ENCODE results near the gene IRX6. TPM values are rescaled to one million over a fixed set of nuclear protein-coding genes. Genes with fewer than 3 reads are reported as not detected.

IRX6 gene
- total RNA-seq, 2 experiments from 2014 or later = not detected

- Mint-ChIP-seq H3K27me3 (peaks cover 2% of the 10 kb centered on the region), H3K4me3 (no peak overlapping the region), H3K4me1 (no peaks in the 10 kb centered on the region), H3K9me3 (peaks cover 2% of the 10 kb centered on the region), H3K36me3 (no peaks in the 10 kb centered on the region), H3K27ac (no peak overlapping the region)
- POLR2A ChIA-PET = no interaction called here
- DNase-seq = no peak
- no peak for ATAC-seq (ENCODE audit: low read depth)
These were observed 29.9 kb upstream of the IRX6 start for GRCh38 chr16:55294129-55294528.

- no peak overlapping the region for H3K27ac Mint-ChIP-seq
- H3K27me3 Mint-ChIP-seq = peaks cover 2% of the 10 kb centered on the region
- H3K4me1 Mint-ChIP-seq = no peaks in the 10 kb centered on the region
- DNase-seq (no peak), ATAC-seq (ENCODE audit: low read depth) (no peak)
- peaks cover 2% of the 10 kb centered on the region for H3K9me3 Mint-ChIP-seq
- POLR2A ChIA-PET = no interaction called here
- no peak overlapping the region for H3K4me3 Mint-ChIP-seq
- no peaks in the 10 kb centered on the region for H3K36me3 Mint-ChIP-seq
These were observed 29.1 kb upstream of the IRX6 start for GRCh38 chr16:55294931-55295342.

GRCh38 chr16:55297062-55297909 is 26.7 kb upstream of the IRX6 start:
- no peaks in the 10 kb centered on the region for H3K36me3 Mint-ChIP-seq
- POLR2A ChIA-PET = no interaction called here

GRCh38 chr16:55297910-55298479 is 26.0 kb upstream of the IRX6 start:
- Mint-ChIP-seq H3K36me3 (no peaks in the 10 kb centered on the region), H3K4me1 (no peaks in the 10 kb centered on the region), H3K4me3 (no peak overlapping the region), H3K27ac (no peak overlapping the region), H3K27me3 (no peaks in the 10 kb centered on the region), H3K9me3 (no peaks in the 10 kb centered on the region)
- ATAC-seq (ENCODE audit: low read depth) = no peak
- no peak for DNase-seq
- POLR2A ChIA-PET = no interaction called here

More at GRCh38 chr16:55297062-55297909, 26.7 kb upstream of the IRX6 start:
- Mint-ChIP-seq H3K4me3 (no peak overlapping the region), H3K4me1 (no peaks in the 10 kb centered on the region), H3K27ac (no peak overlapping the region), H3K27me3 (no peaks in the 10 kb centered on the region), H3K9me3 (no peaks in the 10 kb centered on the region)
- ATAC-seq (ENCODE audit: low read depth) (no peak), DNase-seq (no peak)

- H3K27me3 Mint-ChIP-seq = no peaks in the 10 kb centered on the region
- no peak for DNase-seq
- no peak for ATAC-seq (ENCODE audit: low read depth)
- POLR2A ChIA-PET = no interaction called here
- H3K27ac Mint-ChIP-seq = no peak overlapping the region
- no peak overlapping the region for H3K4me3 Mint-ChIP-seq
- no peaks in the 10 kb centered on the region for H3K4me1 Mint-ChIP-seq
- no peaks in the 10 kb centered on the region for H3K36me3 Mint-ChIP-seq
- no peaks in the 10 kb centered on the region for H3K9me3 Mint-ChIP-seq
These were observed 22.5 kb upstream of the IRX6 start for GRCh38 chr16:55301385-55302008.

GRCh38 chr16:55302635-55303034 is 21.4 kb upstream of the IRX6 start:
- no peak for ATAC-seq (ENCODE audit: low read depth)
- Mint-ChIP-seq H3K4me3 (no peak overlapping the region), H3K36me3 (no peaks in the 10 kb centered on the region), H3K27ac (no peak overlapping the region), H3K9me3 (no peaks in the 10 kb centered on the region), H3K27me3 (no peaks in the 10 kb centered on the region), H3K4me1 (no peaks in the 10 kb centered on the region)
- DNase-seq = no peak
- POLR2A ChIA-PET = no interaction called here

GRCh38 chr16:55308973-55309372 is 15.0 kb upstream of the IRX6 start:
- ATAC-seq (ENCODE audit: low read depth) (no peak), DNase-seq (no peak)
- Mint-ChIP-seq H3K9me3 (no peaks in the 10 kb centered on the region), H3K27me3 (no peaks in the 10 kb centered on the region), H3K4me1 (no peaks in the 10 kb centered on the region), H3K27ac (no peak overlapping the region), H3K36me3 (no peaks in the 10 kb centered on the region), H3K4me3 (no peak overlapping the region)
- POLR2A ChIA-PET = no interaction called here

GRCh38 chr16:55322327-55322726 is 1.7 kb upstream of the IRX6 start:
- Mint-ChIP-seq H3K27me3 (peaks cover 33% of the 10 kb centered on the region), H3K36me3 (no peaks in the 10 kb centered on the region), H3K9me3 (no peaks in the 10 kb centered on the region), H3K4me1 (no peaks in the 10 kb centered on the region), H3K27ac (no peak overlapping the region), H3K4me3 (no peak overlapping the region)
- ATAC-seq (ENCODE audit: low read depth) = no peak
- POLR2A ChIA-PET = no interaction called here
- DNase-seq = no peak

GRCh38 chr16:55324285-55325079 is 479 bp downstream of the IRX6 start:
- Mint-ChIP-seq H3K27ac (no peak overlapping the region), H3K9me3 (no peaks in the 10 kb centered on the region), H3K4me1 (no peaks in the 10 kb centered on the region), H3K4me3 (no peak overlapping the region), H3K27me3 (peaks cover 47% of the 10 kb centered on the region), H3K36me3 (no peaks in the 10 kb centered on the region)
- no peak for DNase-seq
- POLR2A ChIA-PET = interaction anchor here (0.7 kb wide), 1 partner anchor 271 kb away, joined by 4 read pairs; no protein-coding TSS in a partner anchor
- ATAC-seq (ENCODE audit: low read depth) = no peak

GRCh38 chr16:55325080-55325447 is 1.1 kb downstream of the IRX6 start:
- DNase-seq = no peak
- no peak for ATAC-seq (ENCODE audit: low read depth)
- no peaks in the 10 kb centered on the region for H3K9me3 Mint-ChIP-seq
- peaks cover 52% of the 10 kb centered on the region for H3K27me3 Mint-ChIP-seq
- no peaks in the 10 kb centered on the region for H3K36me3 Mint-ChIP-seq
- no peak overlapping the region for H3K27ac Mint-ChIP-seq
- POLR2A ChIA-PET = no interaction called here
- H3K4me3 Mint-ChIP-seq = no peak overlapping the region
- no peaks in the 10 kb centered on the region for H3K4me1 Mint-ChIP-seq

GRCh38 chr16:55325458-55326109 is 1.6 kb downstream of the IRX6 start:
- no peak overlapping the region for H3K4me3 Mint-ChIP-seq
- ATAC-seq (ENCODE audit: low read depth) = no peak
- POLR2A ChIA-PET = no interaction called here
- H3K9me3 Mint-ChIP-seq = no peaks in the 10 kb centered on the region
- peaks cover 57% of the 10 kb centered on the region for H3K27me3 Mint-ChIP-seq
- DNase-seq = no peak
- H3K27ac Mint-ChIP-seq = no peak overlapping the region
- H3K36me3 Mint-ChIP-seq = no peaks in the 10 kb centered on the region
- H3K4me1 Mint-ChIP-seq = no peaks in the 10 kb centered on the region

- POLR2A ChIA-PET = no interaction called here
- Mint-ChIP-seq H3K4me1 (no peaks in the 10 kb centered on the region), H3K4me3 (no peak overlapping the region), H3K36me3 (no peaks in the 10 kb centered on the region), H3K9me3 (no peaks in the 10 kb centered on the region), H3K27me3 (peaks cover 64% of the 10 kb centered on the region), H3K27ac (no peak overlapping the region)
- DNase-seq = no peak
- no peak for ATAC-seq (ENCODE audit: low read depth)
These were observed 2.5 kb downstream of the IRX6 start for GRCh38 chr16:55326261-55327092.
